ENCODE measurements around the gene RCN2.

GRCh38 chr15:76964157-76964556, 32.6 kb downstream of the RCN2 start:
- no peak for TF ChIP-seq CREM (IDR thresholded peaks at IDR 0.05)
- no peak for TF ChIP-seq CREM (CRISPR knock-in tag; IDR thresholded peaks at IDR 0.05)
- TF ChIP-seq MXD4 (CRISPR knock-in tag; IDR thresholded peaks at IDR 0.05): no peak
- no peak for TF ChIP-seq DDIT3 (CRISPR knock-in tag; IDR thresholded peaks at IDR 0.05)
- no peak for TF ChIP-seq ZNF589 (CRISPR knock-in tag; conservative IDR thresholded peaks at IDR 0.05)
- no peak for TF ChIP-seq POLR2AphosphoS5 (IDR thresholded peaks at IDR 0.05; ENCODE audit: low read depth, low read length)
- no peak for TF ChIP-seq MNT (IDR thresholded peaks at IDR 0.05)
